GM19328 (cell line): Measurements from ENCODE around the gene ANKS1B.
"Not testable (repeated sequence)": the region's sequence is repeated elsewhere in the genome, so short reads cannot be mapped to it uniquely, and the experiment has no call there.

Experiments
- ATAC-seq: cut with Tn5 transposase; IDR thresholded peaks from one replicate; pipeline ENCODE4 v1.9.1; 2021; ENCODE audit warnings: mild to moderate bottlenecking, moderate library complexity; ENCODE audit not compliant: unreplicated experiment

Gene ANKS1B

GRCh38 chr12:99879439-99879838 lies 105.3 kb downstream of the ANKS1B start:
- ATAC-seq: no peak

GRCh38 chr12:99875081-99875480 lies 109.7 kb downstream of the ANKS1B start:
- no peak for ATAC-seq

GRCh38 chr12:99870085-99870484 lies 114.7 kb downstream of the ANKS1B start:
- no peak for ATAC-seq

- no peak for ATAC-seq
These were observed 123.0 kb downstream of the ANKS1B start for GRCh38 chr12:99861731-99862130.

GRCh38 chr12:99859126-99859525 lies 125.6 kb downstream of the ANKS1B start:
- ATAC-seq: no peak

GRCh38 chr12:99852666-99853065 lies 132.1 kb downstream of the ANKS1B start:
- ATAC-seq: no peak

- no peak for ATAC-seq
These were observed 136.8 kb downstream of the ANKS1B start for GRCh38 chr12:99847936-99848335.

- ATAC-seq: no peak
These were observed 150.0 kb downstream of the ANKS1B start for GRCh38 chr12:99834710-99835109.

GRCh38 chr12:99833397-99833796 lies 151.3 kb downstream of the ANKS1B start:
- ATAC-seq: no peak

GRCh38 chr12:99824900-99825542 lies 159.7 kb downstream of the ANKS1B start:
- no peak for ATAC-seq

- no peak for ATAC-seq
These were observed 162.5 kb downstream of the ANKS1B start for GRCh38 chr12:99822273-99822672.

GRCh38 chr12:99810718-99811593 lies 173.8 kb downstream of the ANKS1B start:
- no peak for ATAC-seq

- no peak for ATAC-seq
These were observed 174.8 kb downstream of the ANKS1B start for GRCh38 chr12:99809909-99810308.

- ATAC-seq: no peak
These were observed 178.4 kb downstream of the ANKS1B start for GRCh38 chr12:99806304-99806703.

- no peak for ATAC-seq
These were observed 180.0 kb downstream of the ANKS1B start for GRCh38 chr12:99804715-99805114.

- no peak for ATAC-seq
These were observed 184.1 kb downstream of the ANKS1B start for GRCh38 chr12:99800605-99801004.

GRCh38 chr12:99797931-99798330 lies 186.8 kb downstream of the ANKS1B start:
- ATAC-seq: not testable (repeated sequence)

- ATAC-seq: no peak
These were observed 201.3 kb downstream of the ANKS1B start for GRCh38 chr12:99783421-99783820.

- ATAC-seq: no peak
These were observed 212.5 kb downstream of the ANKS1B start for GRCh38 chr12:99772274-99772673.

GRCh38 chr12:99771659-99772058 lies 213.1 kb downstream of the ANKS1B start:
- no peak for ATAC-seq

GRCh38 chr12:99769396-99769980 lies 215.2 kb downstream of the ANKS1B start:
- no peak for ATAC-seq

GRCh38 chr12:99768758-99769157 lies 216.0 kb downstream of the ANKS1B start:
- ATAC-seq: no peak
